ENCODE data around the gene LGALS7.

LGALS7 gene

DNA sequence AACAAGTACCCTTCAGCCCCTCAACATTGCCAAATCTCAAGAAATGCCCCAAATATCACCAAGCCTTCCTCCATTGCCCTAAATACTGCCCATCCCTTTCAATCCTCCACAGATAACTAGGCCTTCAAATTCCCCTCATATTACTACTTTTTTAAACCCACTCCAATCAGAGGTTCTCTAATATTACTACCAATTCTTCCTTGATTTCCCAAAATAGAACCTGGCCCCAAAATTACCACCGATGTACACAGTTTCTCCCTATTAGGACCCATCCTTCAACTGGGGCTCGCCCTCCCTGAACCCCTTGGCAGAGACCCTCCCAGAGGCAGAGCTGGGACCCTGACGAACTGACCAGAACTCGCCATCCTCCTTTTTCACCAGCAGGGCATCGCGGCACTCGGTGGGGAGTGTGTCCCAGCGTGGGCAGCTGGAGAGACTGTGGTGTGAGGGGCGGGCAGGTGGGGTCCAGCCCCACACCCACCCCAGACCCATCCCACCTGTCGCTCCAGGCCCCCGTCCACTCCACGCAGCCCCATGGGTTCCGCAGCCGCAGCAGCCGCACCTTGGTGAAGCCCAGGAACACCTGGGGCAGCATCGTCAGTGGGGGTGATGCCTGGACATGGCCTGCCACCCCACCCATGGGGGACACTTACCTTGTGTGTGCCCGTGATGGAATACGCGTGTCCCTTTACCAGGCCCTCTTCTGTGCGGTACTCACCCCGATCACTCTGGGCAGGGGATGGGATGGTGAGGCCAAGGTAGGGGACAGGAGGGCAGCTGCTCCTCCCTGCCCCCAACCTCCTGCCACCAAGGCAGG lies 35.2 kb downstream of the LGALS7 start:
- DNase-seq, result no peak

GRCh38 chr19:38737281-38737865 lies 35.9 kb downstream of the LGALS7 start:
- no peak for DNase-seq

GRCh38 chr19:38736413-38737280 lies 36.7 kb downstream of the LGALS7 start:
- peak; percentile 81 for DNase-seq

GRCh38 chr19:38736036-38736412 lies 37.3 kb downstream of the LGALS7 start:
- peak; percentile 87 for DNase-seq

DNA sequence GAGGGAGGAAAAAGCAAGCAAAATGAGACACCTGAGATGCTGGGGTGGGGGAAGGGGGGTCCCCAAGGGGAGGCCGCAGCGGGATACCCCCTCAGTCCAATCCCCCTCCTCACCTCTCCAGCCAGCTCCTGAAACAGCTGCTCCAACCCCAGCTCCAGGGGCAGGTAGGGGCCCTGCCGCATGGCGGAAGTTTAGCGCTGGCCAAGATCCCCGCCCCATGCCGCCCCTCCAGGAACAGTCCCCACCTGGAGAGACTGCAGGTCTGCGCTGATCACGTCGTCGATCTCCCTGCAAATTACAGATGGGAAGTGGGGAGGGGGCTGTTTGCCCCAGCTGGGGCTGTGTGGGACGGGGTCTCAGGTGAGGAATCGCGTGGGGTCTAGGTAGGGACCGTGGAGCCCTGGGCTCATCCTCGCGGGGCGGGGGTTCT lies 38.0 kb downstream of the LGALS7 start:
- DNase-seq, result peak; percentile 89

DNA sequence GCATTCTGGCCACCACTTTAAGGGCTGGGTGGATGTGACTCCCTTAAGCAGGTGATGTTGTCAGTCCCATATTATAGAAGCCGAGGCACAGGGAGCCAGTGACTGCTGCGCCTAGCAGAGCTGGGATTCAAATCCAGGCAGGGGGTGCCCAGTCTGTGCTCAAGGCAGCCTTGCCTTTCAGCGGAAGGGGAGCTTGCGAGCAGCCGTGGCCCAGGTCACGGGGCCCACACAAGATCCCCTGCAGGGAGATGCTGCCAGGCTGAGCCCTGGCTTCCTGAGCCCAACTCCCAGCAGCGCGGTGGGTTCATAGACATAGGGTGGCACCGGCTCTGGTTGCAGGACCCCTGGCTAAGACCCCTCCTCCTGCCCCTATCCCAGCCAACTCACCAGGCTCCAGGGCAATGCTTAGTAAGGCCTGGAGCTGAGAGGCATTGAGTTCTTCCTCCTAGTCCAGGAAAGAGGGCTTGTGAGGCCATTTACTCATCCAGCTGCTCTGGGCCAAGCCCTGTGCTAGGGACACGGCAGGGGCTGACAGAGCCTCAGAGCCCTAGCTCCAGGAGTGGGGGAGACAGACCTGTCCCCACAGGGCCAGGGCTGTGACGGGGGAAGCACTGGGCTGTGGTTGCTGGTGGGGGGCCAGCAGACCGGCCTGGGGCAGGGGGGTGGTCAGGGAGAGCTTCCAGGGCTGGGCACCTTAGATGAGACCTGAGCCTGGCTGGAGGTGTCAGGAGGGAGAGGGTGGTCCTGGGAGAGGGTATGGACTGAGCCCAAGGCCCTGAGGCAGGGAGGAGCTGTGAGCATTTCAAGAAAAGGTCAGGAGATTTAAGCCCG lies 38.7 kb downstream of the LGALS7 start:
- peak; percentile 74 for DNase-seq

GRCh38 chr19:38734176-38734425 lies 39.2 kb downstream of the LGALS7 start:
- DNase-seq, result no peak

DNA sequence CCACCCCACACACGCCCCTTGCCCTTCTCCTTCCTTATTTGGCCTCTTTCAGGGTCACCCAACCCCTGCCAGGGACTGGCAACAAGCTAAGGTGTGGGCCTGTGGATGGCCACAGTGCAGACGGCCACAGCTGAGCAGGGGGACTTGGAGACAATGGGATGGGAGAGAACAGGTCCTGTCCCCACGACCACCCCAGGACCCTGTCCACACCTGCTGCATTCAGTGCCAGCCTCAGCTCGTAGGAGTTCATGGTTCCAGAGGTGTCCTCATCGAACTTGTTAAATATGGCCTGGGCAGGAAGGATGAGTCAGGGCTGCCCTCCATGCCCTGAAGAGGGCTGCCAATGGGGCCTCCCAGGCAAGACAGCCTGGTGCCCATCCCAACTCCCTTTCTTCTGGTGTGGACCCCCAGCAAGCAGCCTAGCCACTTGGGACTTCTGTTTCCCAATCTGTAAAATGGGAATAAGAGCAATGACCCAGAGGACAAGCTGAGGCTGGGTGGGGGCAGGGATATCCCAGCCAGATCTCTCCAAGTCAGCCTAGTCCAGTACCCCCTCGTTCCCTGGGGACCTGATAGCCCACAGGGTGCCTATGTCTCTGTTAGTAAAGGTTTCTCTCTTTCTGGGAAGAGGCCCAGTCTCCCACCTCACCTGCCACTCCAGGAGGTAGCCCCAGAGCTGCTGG lies 39.7 kb downstream of the LGALS7 start:
- peak; percentile 58 for DNase-seq

DNA sequence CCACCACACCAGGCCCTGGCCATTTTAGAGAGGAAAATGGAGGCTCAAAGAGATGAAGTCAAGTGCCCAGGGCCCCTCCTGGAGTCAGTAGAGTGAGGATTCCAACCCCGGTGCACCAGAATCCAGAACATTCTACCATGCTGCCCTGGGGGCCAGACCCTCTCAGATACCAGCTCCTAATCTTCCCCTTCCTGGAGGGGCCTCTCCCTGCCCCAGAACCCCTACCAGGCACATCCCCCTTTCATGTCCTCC lies 40.1 kb downstream of the LGALS7 start:
- DNase-seq, result no peak

GRCh38 chr19:38731654-38732301 lies 41.5 kb downstream of the LGALS7 start:
- peak; percentile 49 for DNase-seq

DNA sequence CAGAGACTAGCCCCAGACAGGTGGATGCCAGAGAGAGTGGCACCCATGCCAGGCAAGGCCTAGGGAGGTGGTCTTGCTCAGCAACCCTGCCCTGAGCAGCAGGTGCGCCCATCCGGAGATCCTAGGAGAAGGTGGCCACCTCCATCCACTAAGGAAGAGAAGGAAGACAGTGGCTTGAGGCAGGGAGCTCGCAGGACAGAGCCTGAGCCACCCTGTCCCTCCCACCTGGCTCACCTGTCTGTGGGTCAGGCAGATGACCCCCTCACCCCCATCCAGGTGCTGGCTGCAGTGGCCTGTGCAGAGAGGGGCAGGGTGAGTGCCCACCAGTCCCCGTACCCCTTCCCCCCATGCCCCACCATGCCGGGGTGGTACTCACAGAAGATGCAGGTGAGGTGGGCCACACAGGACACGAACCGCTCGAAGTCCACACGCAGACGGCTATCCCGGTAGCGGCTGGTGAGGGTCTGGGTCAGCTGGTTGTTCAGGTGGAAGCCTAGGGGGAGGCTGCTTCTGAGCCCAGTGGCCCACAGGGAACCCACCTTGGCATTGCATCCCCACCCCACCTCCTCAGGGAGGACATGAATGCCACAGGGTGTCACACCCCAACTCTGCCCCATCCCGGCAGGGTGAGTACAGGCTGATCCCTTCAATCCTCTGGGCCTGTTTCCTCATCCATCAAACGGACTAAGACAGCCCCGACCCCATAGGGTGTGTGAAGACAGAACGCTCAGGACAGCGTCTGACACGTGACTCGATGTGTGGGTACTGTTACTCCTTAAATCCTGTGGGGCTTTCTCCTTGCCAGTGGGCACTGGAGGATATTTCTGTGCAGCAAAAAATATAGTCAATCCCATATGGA lies 42.4 kb downstream of the LGALS7 start:
- DNase-seq, result no peak

DNA sequence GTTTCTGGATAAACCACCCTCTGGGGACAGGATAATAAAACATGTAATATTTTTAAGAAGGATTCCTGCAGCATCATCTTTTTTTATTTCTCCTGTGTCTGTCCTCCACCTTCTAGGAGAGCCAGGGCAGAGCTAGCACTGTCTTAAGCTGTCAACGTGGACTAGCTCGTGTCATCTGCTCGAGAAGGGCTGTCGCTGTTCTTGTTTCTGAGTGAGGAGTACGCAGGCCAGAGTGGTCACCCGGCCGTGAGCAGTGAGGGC lies 42.9 kb downstream of the LGALS7 start:
- DNase-seq, result no peak

GRCh38 chr19:38729653-38730469 lies 43.5 kb downstream of the LGALS7 start:
- peak; percentile 88 for DNase-seq

- no peak for DNase-seq
These were observed 44.4 kb downstream of the LGALS7 start for GRCh38 chr19:38728752-38729541.

DNA sequence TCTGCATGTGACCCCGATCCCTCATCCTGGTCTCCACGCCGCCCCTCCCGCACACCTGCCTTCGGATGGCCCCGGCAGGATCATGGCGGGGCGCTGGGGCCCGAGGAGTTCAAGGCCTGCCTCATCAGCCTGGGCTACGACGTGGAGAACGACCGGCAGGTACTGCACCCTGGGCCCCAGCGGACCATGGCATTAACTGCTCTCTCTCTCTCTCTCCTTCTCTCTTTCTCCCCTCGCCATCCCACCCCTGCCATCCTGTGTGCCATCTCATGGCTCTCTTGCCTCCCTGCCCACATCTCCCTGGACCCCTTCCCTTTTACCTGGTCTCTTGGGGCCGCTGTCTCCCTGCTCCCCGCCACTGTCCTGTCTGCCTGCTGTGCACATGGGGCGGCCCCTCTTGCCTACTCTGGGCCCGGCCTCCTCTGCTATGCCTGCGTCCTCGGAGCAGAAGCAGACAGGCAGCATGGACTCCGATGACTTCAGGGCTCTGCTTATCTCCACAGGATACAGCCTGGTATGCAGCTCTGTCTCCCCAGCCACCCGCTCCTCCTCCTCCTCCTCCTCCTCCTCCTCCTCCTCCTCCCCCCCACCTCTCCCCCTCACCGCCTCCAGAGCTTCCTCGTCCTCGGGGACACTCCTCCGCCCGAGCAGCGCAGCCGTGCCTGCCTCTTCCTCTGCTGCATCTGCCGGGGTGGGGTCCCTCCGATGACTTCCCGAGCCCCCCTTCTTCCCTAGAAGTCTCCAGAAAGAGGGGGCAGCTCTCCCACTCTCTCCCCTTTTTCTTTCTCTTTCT lies 45.3 kb downstream of the LGALS7 start:
- peak; percentile 77 for DNase-seq

DNA sequence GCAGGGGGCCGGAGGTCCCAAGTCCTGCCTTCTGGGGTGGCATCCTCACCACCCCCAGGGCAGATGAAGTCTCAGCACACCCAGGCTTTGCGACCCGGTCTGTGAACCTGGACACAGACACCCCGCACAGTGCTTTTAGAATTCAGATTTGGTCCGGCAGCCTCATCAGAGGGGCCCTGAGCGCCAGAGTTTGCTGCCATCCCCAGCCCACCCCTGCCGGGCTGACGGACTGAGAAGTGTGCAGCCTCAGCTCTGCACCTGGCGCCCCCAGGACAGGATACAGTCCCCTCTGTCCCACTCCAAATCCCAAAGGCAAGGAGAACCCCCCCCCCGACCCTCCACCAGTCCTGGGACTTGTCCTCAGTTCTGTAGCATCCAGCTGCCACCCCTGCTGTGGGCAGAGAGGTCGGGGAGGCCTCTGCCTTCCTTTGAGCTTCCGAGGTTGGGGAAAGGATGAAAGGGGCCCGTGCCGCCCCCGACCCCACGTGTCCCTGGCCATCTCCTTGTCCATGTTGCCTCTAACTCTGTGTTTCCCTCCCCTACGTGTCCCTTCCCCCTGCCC lies 45.9 kb downstream of the LGALS7 start:
- no peak for DNase-seq

DNA sequence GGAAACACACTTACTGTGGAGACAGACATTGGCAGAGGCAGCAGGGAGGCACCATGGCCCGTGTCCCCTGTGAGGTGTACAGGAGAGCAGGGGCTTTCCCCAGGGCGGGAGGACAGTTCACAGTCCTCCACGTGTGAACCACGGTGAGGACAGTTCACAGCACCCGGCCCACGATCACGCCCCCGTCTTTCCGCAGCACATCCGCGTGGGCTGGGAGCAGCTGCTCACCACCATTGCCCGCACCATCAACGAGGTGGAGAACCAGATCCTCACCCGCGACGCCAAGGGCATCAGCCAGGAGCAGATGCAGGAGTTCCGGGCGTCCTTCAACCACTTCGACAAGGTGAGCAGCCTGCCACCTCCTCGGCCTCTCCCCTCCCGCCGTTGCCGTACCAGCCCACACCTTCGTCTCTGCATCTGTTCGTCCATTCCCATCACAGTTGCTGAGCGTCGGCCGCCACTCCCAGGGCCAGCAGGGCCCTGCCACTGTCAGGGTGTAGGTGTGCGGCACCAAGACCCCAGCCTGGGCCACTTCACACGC lies 46.5 kb downstream of the LGALS7 start:
- DNase-seq, result no peak

DNA sequence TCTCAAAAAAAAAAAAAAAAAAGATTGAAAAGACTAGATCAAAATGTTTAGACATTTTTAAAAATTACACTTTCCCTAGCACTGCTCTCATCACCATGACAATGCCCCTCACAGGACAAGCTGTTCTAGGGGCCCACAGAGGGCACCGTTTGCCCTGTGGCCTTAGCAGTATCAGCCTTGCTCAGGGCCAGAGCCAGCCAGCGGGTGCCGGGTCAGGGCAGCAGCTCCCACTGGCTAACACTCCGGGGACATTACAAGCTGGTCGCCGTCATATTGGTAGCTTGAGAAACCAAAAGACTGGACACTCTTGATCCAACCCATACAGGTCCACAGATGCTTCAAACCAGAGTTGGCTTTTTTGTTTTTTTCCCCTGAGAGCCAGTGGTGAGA lies 47.0 kb downstream of the LGALS7 start:
- no peak for DNase-seq
